Caco-2 (cell line): ENCODE measurements around the gene ITGA11. TPM values are rescaled to one million over a fixed set of nuclear protein-coding genes. Genes with fewer than 3 reads are reported as not detected.

Experiments used
- BruUV-seq: library from RNA; stranded (reverse); fragments of 400-500 nt; replicated peaks from 2 replicates; lab custom pipeline; 2021; lab: Mats Ljungman, UMichigan
- CTCF ChIA-PET: fragments of 300-600 bp; sonication (Branson Sonifier 250); formaldehyde crosslinking; loops from one replicate; lab custom pipeline; 2022; ENCODE audit warnings: antibody characterized with exemption; lab: Charles Lee
- POLR2A ChIA-PET: fragments of 300-600 bp; sonication (Branson Sonifier 250); formaldehyde crosslinking; loops from one replicate; lab custom pipeline; 2022; ENCODE audit warnings: antibody characterized with exemption; lab: Charles Lee
- DNase-seq, 2 experiments: peaks; one replicate each; pipeline versions ENCODE4 v3.0.0 to v3.0.0-alpha.2; 2020 to 2022
- H3K27me3 ChIP-seq: replicated peaks from 2 replicates; pipeline ENCODE4 v1.6.0; 2011; ENCODE audit warnings: low read length; ENCODE audit not compliant: control insufficient read depth, insufficient read depth
- H3K36me3 ChIP-seq: 2 replicates; pipeline ENCODE4 v1.5.1; 2011; ENCODE audit warnings: low read length; ENCODE audit not compliant: control insufficient read depth, insufficient read depth
- H3K4me1 ChIP-seq: fragments of 250-450 bp; sonication (Bioruptor Pico); 2 replicates; pipeline ENCODE4 v1.5.1; 2020; ENCODE audit warnings: mild to moderate bottlenecking
- H3K4me3 ChIP-seq: 2 replicates; pipeline ENCODE4 v1.5.1; 2011; ENCODE audit warnings: low read depth, mild to moderate bottlenecking, control low read depth, low read length
- H3K9me3 ChIP-seq: fragments of 250-450 bp; sonication (Bioruptor Pico); 2 replicates; pipeline ENCODE4 v1.5.1; 2020; ENCODE audit warnings: mild to moderate bottlenecking, moderate library complexity
- H3K27ac Mint-ChIP-seq: one replicate; pipeline ENCODE4 v1.8.0; 2022; ENCODE audit warnings: mixed read lengths; ENCODE audit not compliant: unreplicated experiment
- H3K27me3 Mint-ChIP-seq: one replicate; pipeline ENCODE4 v1.8.0; 2022; ENCODE audit warnings: mixed read lengths; ENCODE audit not compliant: insufficient read depth, unreplicated experiment
- H3K36me3 Mint-ChIP-seq: one replicate; pipeline ENCODE4 v1.8.0; 2022; ENCODE audit warnings: mild to moderate bottlenecking, mixed read lengths; ENCODE audit not compliant: insufficient read depth, unreplicated experiment
- H3K4me1 Mint-ChIP-seq: one replicate; pipeline ENCODE4 v1.8.0; 2022; ENCODE audit warnings: low read depth, mixed read lengths; ENCODE audit not compliant: unreplicated experiment
- H3K4me3 Mint-ChIP-seq: one replicate; pipeline ENCODE4 v1.8.0; 2022; ENCODE audit warnings: mild to moderate bottlenecking, moderate library complexity, mixed read lengths; ENCODE audit not compliant: unreplicated experiment
- H3K9me3 Mint-ChIP-seq: one replicate; pipeline ENCODE4 v1.8.0; 2022; ENCODE audit warnings: mixed read lengths; ENCODE audit not compliant: unreplicated experiment
- intact Hi-C: fragments of 100-400 bp; cut with micrococcal nuclease; formaldehyde crosslinking; loops from one replicate; pipeline ENCODE4 v1.10.0; 2022; ENCODE audit not compliant: unreplicated experiment
- total RNA-seq: library from RNA; stranded (reverse); gene quantifications from 2 replicates; pipeline ENCODE4 v1.2.3, GENCODE V29; 2022
- TF ChIP-seq, protein P1 (sequence below), 2 experiments: fragments of 200-600 bp in 1 of 2; IDR thresholded peaks; 1 replicate in 1 of 2; 2 replicates in 1 of 2; pipeline versions ENCODE4 v1.5.1 to v1.8.0; 2011 to 2022; ENCODE audit warnings: antibody characterized with exemption in 1 of 2, control low read depth in 1 of 2, inconsistent platforms in 1 of 2, low read depth in 1 of 2, low read length in 1 of 2, mild to moderate bottlenecking in 1 of 2, moderate library complexity in 1 of 2; ENCODE audit not compliant: insufficient read depth in 1 of 2, severe bottlenecking in 1 of 2, unreplicated experiment in 1 of 2

ITGA11 gene
- total RNA-seq, 1 experiment from 2014 or later, result 0.18 TPM

- H3K4me3 ChIP-seq, result no peak overlapping the region
- H3K27me3 ChIP-seq, result no peaks in the 10 kb centered on the region
- H3K9me3 ChIP-seq, result no peaks in the 10 kb centered on the region
- peaks cover 6% of the 10 kb centered on the region for H3K4me1 Mint-ChIP-seq
- no peaks in the 10 kb centered on the region for H3K9me3 Mint-ChIP-seq
- no peaks in the 10 kb centered on the region for H3K4me1 ChIP-seq
- no peak overlapping the region for H3K27ac Mint-ChIP-seq
- no TSS peak for BruUV-seq
- no peak for DNase-seq
- intact Hi-C loops, result loop anchor here (5.0 kb wide), 1 partner anchor 128 kb away; no protein-coding TSS in a partner anchor
- no peak overlapping the region for H3K4me3 Mint-ChIP-seq
- TF ChIP-seq, protein P1, sequence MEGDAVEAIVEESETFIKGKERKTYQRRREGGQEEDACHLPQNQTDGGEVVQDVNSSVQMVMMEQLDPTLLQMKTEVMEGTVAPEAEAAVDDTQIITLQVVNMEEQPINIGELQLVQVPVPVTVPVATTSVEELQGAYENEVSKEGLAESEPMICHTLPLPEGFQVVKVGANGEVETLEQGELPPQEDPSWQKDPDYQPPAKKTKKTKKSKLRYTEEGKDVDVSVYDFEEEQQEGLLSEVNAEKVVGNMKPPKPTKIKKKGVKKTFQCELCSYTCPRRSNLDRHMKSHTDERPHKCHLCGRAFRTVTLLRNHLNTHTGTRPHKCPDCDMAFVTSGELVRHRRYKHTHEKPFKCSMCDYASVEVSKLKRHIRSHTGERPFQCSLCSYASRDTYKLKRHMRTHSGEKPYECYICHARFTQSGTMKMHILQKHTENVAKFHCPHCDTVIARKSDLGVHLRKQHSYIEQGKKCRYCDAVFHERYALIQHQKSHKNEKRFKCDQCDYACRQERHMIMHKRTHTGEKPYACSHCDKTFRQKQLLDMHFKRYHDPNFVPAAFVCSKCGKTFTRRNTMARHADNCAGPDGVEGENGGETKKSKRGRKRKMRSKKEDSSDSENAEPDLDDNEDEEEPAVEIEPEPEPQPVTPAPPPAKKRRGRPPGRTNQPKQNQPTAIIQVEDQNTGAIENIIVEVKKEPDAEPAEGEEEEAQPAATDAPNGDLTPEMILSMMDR (IDR thresholded peaks at IDR 0.05; ENCODE audit: insufficient read depth in 1 of 2, low read depth in 1 of 2, low read length in 1 of 2, severe bottlenecking in 1 of 2, unreplicated experiment in 1 of 2), result no peak
- POLR2A ChIA-PET, result no interaction called here
- H3K36me3 Mint-ChIP-seq, result no peaks in the 10 kb centered on the region
- H3K36me3 ChIP-seq, result no peaks in the 10 kb centered on the region
- CTCF ChIA-PET, result interaction anchor here (1.2 kb wide), 1 partner anchor 74 kb away, joined by 3 read pairs; no protein-coding TSS in a partner anchor
- peaks cover 2% of the 10 kb centered on the region for H3K27me3 Mint-ChIP-seq
These were observed 52.1 kb downstream of the ITGA11 start for GRCh38 chr15:68379759-68380290.

DNA sequence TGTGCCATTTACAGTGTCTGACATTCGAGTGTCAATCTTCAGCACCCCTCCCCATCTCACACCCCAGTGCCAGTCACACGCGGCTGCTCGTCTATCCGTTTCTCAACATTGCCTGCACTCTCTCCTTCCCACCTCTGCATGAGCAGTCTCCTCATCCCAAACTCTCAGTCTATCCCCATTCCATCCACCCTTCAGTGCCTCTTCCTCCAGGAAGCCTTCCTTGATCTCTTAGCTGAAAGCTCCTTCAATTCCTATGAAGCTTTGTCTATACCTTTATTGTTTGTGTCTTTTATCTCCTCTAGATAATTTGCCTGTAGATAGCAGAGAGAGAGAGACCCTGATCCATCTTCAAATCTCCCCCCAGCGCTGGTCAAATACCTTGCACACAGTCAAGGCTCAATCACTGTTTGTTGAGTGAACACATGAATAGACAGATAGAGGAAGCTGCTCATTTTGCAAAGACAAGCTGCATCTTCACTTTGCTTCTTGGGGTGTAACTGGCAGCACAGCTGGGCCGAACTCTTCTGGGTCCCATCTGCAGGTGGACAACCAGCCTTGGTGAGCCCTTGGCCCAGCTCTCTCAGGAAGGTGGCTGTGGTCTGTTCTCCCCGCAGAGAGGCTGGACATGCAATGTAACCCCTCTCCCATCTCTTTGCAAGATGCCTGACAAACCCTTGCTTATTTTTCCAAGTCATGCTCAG is 52.8 kb downstream of the ITGA11 start:
- intact Hi-C loops, result no loop called here
- CTCF ChIA-PET, result interaction anchor here (1.2 kb wide), 1 partner anchor 73 kb away, joined by 3 read pairs; no protein-coding TSS in a partner anchor

DNA sequence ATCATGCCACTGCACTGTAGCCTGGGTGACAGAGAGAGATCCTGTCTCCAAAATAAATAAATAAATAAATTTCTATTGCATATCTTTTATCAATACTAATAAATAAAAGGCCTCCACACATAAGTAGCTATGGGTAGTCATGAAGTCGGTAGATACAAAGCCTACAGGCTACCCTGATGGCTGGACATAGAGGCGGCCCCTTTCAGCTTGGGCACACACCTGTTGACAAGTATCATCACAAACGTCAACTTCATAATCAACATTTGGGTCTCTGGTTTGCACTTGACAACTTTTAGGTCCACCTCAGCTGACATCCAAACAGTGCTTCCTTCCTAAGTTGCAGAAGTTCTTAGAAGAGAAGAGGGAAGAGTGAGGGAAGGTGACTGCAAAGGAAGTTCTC is 53.4 kb downstream of the ITGA11 start:
- Mint-ChIP-seq H3K9me3 (no peaks in the 10 kb centered on the region), H3K36me3 (no peaks in the 10 kb centered on the region), H3K4me3 (no peak overlapping the region), H3K27me3 (peaks cover 2% of the 10 kb centered on the region), H3K27ac (no peak overlapping the region), H3K4me1 (peaks cover 6% of the 10 kb centered on the region)
- TF ChIP-seq, protein P1 (IDR thresholded peaks at IDR 0.05; ENCODE audit: insufficient read depth in 1 of 2, low read depth in 1 of 2, low read length in 1 of 2, severe bottlenecking in 1 of 2, unreplicated experiment in 1 of 2), result no peak
- no peaks in the 10 kb centered on the region for H3K4me1 ChIP-seq
- no peak overlapping the region for H3K4me3 ChIP-seq
- ChIA-PET POLR2A (no interaction called here), CTCF (interaction anchor here (0.6 to 1.2 kb wide), 3 partner anchors 72 to 181 kb away, joined by 3 read pairs; no protein-coding TSS in a partner anchor)
- no peaks in the 10 kb centered on the region for H3K27me3 ChIP-seq
- BruUV-seq, result no TSS peak
- no peak for DNase-seq
- H3K9me3 ChIP-seq, result no peaks in the 10 kb centered on the region
- H3K36me3 ChIP-seq, result no peaks in the 10 kb centered on the region
- intact Hi-C loops, result no loop called here

More for the DNA sequence above, 52.8 kb downstream of the ITGA11 start:
- H3K9me3 ChIP-seq, result no peaks in the 10 kb centered on the region
- no peak overlapping the region for H3K4me3 Mint-ChIP-seq
- H3K36me3 Mint-ChIP-seq, result no peaks in the 10 kb centered on the region
- no TSS peak for BruUV-seq
- H3K4me3 ChIP-seq, result no peak overlapping the region
- H3K4me1 Mint-ChIP-seq, result peaks cover 6% of the 10 kb centered on the region
- no peaks in the 10 kb centered on the region for H3K36me3 ChIP-seq
- peaks cover 2% of the 10 kb centered on the region for H3K27me3 Mint-ChIP-seq
- H3K4me1 ChIP-seq, result no peaks in the 10 kb centered on the region
- no peaks in the 10 kb centered on the region for H3K27me3 ChIP-seq
- no peak for DNase-seq
- H3K9me3 Mint-ChIP-seq, result no peaks in the 10 kb centered on the region
- H3K27ac Mint-ChIP-seq, result no peak overlapping the region
- TF ChIP-seq, protein P1 (IDR thresholded peaks at IDR 0.05; ENCODE audit: insufficient read depth in 1 of 2, low read depth in 1 of 2, low read length in 1 of 2, severe bottlenecking in 1 of 2, unreplicated experiment in 1 of 2), result no peak
- POLR2A ChIA-PET, result no interaction called here
